Measurements from ENCODE around the gene TMED10.

DNA sequence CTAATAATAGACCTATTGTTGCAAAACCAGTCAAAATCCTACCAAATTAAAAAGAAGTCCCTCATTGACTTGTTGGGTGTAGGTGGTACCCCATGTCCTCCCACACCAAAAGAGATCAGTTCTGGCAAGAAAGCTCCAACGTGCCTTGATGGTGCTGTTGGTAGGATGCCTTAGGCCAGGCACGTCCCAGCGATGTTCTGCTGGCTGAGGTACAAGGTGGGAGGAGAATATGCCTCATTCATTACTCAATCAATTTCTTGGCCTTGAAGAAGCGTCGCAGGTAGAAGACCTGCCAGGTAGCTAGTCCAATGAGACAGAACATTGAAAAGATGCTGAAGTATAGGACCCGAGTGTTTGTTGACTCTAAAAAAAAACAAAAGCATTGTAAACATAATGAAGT is 41.8 kb downstream of the TMED10 start:
- TF ChIP-seq POLR2A (IDR thresholded peaks at IDR 0.05), result no peak
- TF ChIP-seq, protein P1, sequence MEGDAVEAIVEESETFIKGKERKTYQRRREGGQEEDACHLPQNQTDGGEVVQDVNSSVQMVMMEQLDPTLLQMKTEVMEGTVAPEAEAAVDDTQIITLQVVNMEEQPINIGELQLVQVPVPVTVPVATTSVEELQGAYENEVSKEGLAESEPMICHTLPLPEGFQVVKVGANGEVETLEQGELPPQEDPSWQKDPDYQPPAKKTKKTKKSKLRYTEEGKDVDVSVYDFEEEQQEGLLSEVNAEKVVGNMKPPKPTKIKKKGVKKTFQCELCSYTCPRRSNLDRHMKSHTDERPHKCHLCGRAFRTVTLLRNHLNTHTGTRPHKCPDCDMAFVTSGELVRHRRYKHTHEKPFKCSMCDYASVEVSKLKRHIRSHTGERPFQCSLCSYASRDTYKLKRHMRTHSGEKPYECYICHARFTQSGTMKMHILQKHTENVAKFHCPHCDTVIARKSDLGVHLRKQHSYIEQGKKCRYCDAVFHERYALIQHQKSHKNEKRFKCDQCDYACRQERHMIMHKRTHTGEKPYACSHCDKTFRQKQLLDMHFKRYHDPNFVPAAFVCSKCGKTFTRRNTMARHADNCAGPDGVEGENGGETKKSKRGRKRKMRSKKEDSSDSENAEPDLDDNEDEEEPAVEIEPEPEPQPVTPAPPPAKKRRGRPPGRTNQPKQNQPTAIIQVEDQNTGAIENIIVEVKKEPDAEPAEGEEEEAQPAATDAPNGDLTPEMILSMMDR (IDR thresholded peaks at IDR 0.05), result no peak
